Liver (tissue), 3 donors: ENCODE measurements around the gene BTBD9.

Experiments
- FOXA1 ChIP-seq: IDR thresholded peaks from 2 replicates; pipeline ENCODE4 v1.6.1; 2016; ENCODE audit warnings: antibody characterized with exemption
- GABPA ChIP-seq, 2 donors: IDR thresholded peaks in 1 of 2; conservative IDR thresholded peaks in 1 of 2; 2 replicates each; pipeline ENCODE4 v1.6.1; 2016; ENCODE audit warnings: antibody characterized with exemption in 2 of 2, mild to moderate bottlenecking in 1 of 2, moderate library complexity in 1 of 2
- TF ChIP-seq, protein P1 (sequence below): fragments of 150-350 bp; IDR thresholded peaks from 2 replicates; pipeline ENCODE4 v1.5.1; 2017; ENCODE audit warnings: improper control_type of control experiment, low read depth, low read length; ENCODE audit not compliant: missing input control
- TF ChIP-seq, protein P2 (sequence below): IDR thresholded peaks from 2 replicates; pipeline ENCODE4 v1.6.1; 2016; ENCODE audit warnings: antibody characterized with exemption
- TF ChIP-seq, protein P3 (sequence below): IDR thresholded peaks from 2 replicates; pipeline ENCODE4 v1.6.1; 2016; ENCODE audit warnings: antibody characterized with exemption
- donor health status: healthy.
- donor health status: healthy.

DNA sequence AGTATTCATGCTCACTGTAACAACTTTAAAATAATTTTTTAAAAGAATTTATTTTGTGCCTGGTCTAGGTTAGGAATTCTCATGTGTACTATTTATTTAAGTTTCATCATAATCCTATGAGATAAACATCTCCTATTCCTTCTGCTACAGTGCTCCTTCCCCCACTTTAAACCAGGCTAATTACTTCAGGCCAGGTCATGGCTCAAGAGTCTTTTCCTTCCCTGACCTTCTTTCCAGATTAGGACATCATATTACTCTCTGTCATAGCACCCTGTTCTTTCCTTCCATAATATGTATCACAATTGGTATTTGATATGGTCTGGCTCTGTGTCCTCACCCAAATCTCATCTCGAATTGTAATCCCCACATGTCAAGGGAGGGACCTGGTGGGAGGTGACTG lies 239.0 kb downstream of the BTBD9 start:
- TF ChIP-seq, protein P1, sequence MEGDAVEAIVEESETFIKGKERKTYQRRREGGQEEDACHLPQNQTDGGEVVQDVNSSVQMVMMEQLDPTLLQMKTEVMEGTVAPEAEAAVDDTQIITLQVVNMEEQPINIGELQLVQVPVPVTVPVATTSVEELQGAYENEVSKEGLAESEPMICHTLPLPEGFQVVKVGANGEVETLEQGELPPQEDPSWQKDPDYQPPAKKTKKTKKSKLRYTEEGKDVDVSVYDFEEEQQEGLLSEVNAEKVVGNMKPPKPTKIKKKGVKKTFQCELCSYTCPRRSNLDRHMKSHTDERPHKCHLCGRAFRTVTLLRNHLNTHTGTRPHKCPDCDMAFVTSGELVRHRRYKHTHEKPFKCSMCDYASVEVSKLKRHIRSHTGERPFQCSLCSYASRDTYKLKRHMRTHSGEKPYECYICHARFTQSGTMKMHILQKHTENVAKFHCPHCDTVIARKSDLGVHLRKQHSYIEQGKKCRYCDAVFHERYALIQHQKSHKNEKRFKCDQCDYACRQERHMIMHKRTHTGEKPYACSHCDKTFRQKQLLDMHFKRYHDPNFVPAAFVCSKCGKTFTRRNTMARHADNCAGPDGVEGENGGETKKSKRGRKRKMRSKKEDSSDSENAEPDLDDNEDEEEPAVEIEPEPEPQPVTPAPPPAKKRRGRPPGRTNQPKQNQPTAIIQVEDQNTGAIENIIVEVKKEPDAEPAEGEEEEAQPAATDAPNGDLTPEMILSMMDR, result no peak
- TF ChIP-seq, protein P2, sequence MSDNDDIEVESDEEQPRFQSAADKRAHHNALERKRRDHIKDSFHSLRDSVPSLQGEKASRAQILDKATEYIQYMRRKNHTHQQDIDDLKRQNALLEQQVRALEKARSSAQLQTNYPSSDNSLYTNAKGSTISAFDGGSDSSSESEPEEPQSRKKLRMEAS, result no peak
- TF ChIP-seq FOXA1 (no peak), GABPA (IDR thresholded peaks at IDR 0.05 in 1 of 2, conservative IDR thresholded peaks at IDR 0.05 in 1 of 2) (no peak)
- TF ChIP-seq, protein P3, sequence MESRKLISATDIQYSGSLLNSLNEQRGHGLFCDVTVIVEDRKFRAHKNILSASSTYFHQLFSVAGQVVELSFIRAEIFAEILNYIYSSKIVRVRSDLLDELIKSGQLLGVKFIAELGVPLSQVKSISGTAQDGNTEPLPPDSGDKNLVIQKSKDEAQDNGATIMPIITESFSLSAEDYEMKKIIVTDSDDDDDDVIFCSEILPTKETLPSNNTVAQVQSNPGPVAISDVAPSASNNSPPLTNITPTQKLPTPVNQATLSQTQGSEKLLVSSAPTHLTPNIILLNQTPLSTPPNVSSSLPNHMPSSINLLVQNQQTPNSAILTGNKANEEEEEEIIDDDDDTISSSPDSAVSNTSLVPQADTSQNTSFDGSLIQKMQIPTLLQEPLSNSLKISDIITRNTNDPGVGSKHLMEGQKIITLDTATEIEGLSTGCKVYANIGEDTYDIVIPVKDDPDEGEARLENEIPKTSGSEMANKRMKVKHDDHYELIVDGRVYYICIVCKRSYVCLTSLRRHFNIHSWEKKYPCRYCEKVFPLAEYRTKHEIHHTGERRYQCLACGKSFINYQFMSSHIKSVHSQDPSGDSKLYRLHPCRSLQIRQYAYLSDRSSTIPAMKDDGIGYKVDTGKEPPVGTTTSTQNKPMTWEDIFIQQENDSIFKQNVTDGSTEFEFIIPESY, result no peak
